ENCODE data around the gene SLC27A2. TPM values are rescaled to one million over a fixed set of nuclear protein-coding genes. Genes with fewer than 3 reads are reported as not detected.

SLC27A2 gene
- total RNA-seq, 1 experiment from 2014 or later = 8.1 TPM

- H3K27me3 ChIP-seq (ENCODE audit: low read length) = no peaks in the 10 kb centered on the region
- BruUV-seq (replicated peaks) = no TSS peak
- TF ChIP-seq EZH2phosphoT487 (IDR thresholded peaks at IDR 0.05; ENCODE audit: borderline replicate concordance, low read length) (no peak), EZH2 (IDR thresholded peaks at IDR 0.05; ENCODE audit: low read length, unreplicated experiment) (no peak), CTCF (conservative IDR thresholded peaks at IDR 0.05; ENCODE audit: low read depth, low read length) (no peak)
- intact Hi-C loops (cut with micrococcal nuclease) = no loop called here
- H3K79me2 ChIP-seq (ENCODE audit: low read length) = no peaks in the 10 kb centered on the region
- H3K27ac ChIP-seq (ENCODE audit: low read length) = no peak overlapping the region
- no peaks in the 10 kb centered on the region for H3F3A ChIP-seq (ENCODE audit: low read length, unreplicated experiment)
- H3K4me2 ChIP-seq (ENCODE audit: low read length) = no peak overlapping the region
- CTCF ChIA-PET = no interaction called here
- DNase-seq (no peak), ATAC-seq (no peak)
- H3K9ac ChIP-seq (ENCODE audit: low read length) = no peak overlapping the region
- no peak overlapping the region for H2AFZ ChIP-seq (ENCODE audit: low read length)
- H3K4me1 ChIP-seq (ENCODE audit: insufficient read depth, low read length) = no peaks in the 10 kb centered on the region
- H3K9me3 ChIP-seq (ENCODE audit: low read length) = no peaks in the 10 kb centered on the region
- POLR2A ChIA-PET (ENCODE audit: unreplicated experiment) = no interaction called here
- H3K4me3 ChIP-seq (ENCODE audit: low read length) = no peak overlapping the region
- H4K20me1 ChIP-seq (ENCODE audit: low read length) = no peaks in the 10 kb centered on the region
- H3K36me3 ChIP-seq (ENCODE audit: low read depth, low read length) = no peaks in the 10 kb centered on the region
- H3K9me2 ChIP-seq (replicated peaks; ENCODE audit: low read length) = no peaks in the 10 kb centered on the region
Measured at GRCh38 chr15:50192164-50192563, 10.2 kb downstream of the SLC27A2 start.

- Histone ChIP-seq H3K4me3 (ENCODE audit: low read length) (no peak overlapping the region), H3K27ac (ENCODE audit: low read length) (no peak overlapping the region)
- CTCF ChIA-PET = no interaction called here
Measured at GRCh38 chr15:50192926-50193620, 11.1 kb downstream of the SLC27A2 start.

More at GRCh38 chr15:50192926-50193620, 11.1 kb downstream of the SLC27A2 start:
- Histone ChIP-seq H3K9ac (ENCODE audit: low read length) (no peak overlapping the region), H3K79me2 (ENCODE audit: low read length) (no peaks in the 10 kb centered on the region), H3K9me3 (ENCODE audit: low read length) (no peaks in the 10 kb centered on the region), H3K4me2 (ENCODE audit: low read length) (no peak overlapping the region), H3K27me3 (ENCODE audit: low read length) (no peaks in the 10 kb centered on the region), H3F3A (ENCODE audit: low read length, unreplicated experiment) (no peaks in the 10 kb centered on the region), H3K9me2 (replicated peaks; ENCODE audit: low read length) (no peaks in the 10 kb centered on the region), H3K4me1 (ENCODE audit: insufficient read depth, low read length) (no peaks in the 10 kb centered on the region), H2AFZ (ENCODE audit: low read length) (no peak overlapping the region), H4K20me1 (ENCODE audit: low read length) (no peaks in the 10 kb centered on the region), H3K36me3 (ENCODE audit: low read depth, low read length) (no peaks in the 10 kb centered on the region)
- BruUV-seq (replicated peaks) = no TSS peak
- POLR2A ChIA-PET (ENCODE audit: unreplicated experiment) = no interaction called here
- no peak for ATAC-seq
- intact Hi-C loops (cut with micrococcal nuclease) = no loop called here
- TF ChIP-seq CTCF (conservative IDR thresholded peaks at IDR 0.05; ENCODE audit: low read depth, low read length) = no peak
- TF ChIP-seq EZH2 (IDR thresholded peaks at IDR 0.05; ENCODE audit: low read length, unreplicated experiment) = no peak
- TF ChIP-seq EZH2phosphoT487 (IDR thresholded peaks at IDR 0.05; ENCODE audit: borderline replicate concordance, low read length) = no peak
- no peak for DNase-seq

All from PC-3 (cell line).